NCI-H1436 treated with DMSO at 0.1 percent for 48 hours (cell line): Measurements from ENCODE around the gene PSMB7.

Experiments used
- DNase-seq: peaks from one replicate; lab custom pipeline; 2025; lab: John Stamatoyannopoulos, UW

The PSMB7 gene

GRCh38 chr9:124345063-124345462 lies 70.2 kb downstream of the PSMB7 start:
- DNase-seq: no peak

GRCh38 chr9:124344291-124345050 lies 70.8 kb downstream of the PSMB7 start:
- DNase-seq: no peak

- no peak for DNase-seq
Measured at GRCh38 chr9:124343533-124344290, 71.5 kb downstream of the PSMB7 start.

- DNase-seq: peak; percentile 25
Measured at GRCh38 chr9:124342776-124343485, 72.3 kb downstream of the PSMB7 start.

GRCh38 chr9:124342402-124342775 lies 72.9 kb downstream of the PSMB7 start:
- DNase-seq: no peak

GRCh38 chr9:124341455-124342170 lies 73.6 kb downstream of the PSMB7 start:
- no peak for DNase-seq

- no peak for DNase-seq
Measured at GRCh38 chr9:124340219-124341069, 74.8 kb downstream of the PSMB7 start.

GRCh38 chr9:124339603-124340146 lies 75.6 kb downstream of the PSMB7 start:
- DNase-seq: no peak

- DNase-seq: no peak
Measured at GRCh38 chr9:124337562-124337961, 77.7 kb downstream of the PSMB7 start.

- DNase-seq: no peak
Measured at GRCh38 chr9:124335320-124335707, 79.9 kb downstream of the PSMB7 start.

GRCh38 chr9:124334568-124335319 lies 80.5 kb downstream of the PSMB7 start:
- no peak for DNase-seq

GRCh38 chr9:124333203-124333579 lies 82.1 kb downstream of the PSMB7 start:
- DNase-seq: no peak

GRCh38 chr9:124332361-124333202 lies 82.7 kb downstream of the PSMB7 start:
- DNase-seq: no peak

- no peak for DNase-seq
Measured at GRCh38 chr9:124331580-124331979, 83.7 kb downstream of the PSMB7 start.

GRCh38 chr9:124330011-124330697 lies 85.1 kb downstream of the PSMB7 start:
- no peak for DNase-seq

- DNase-seq: no peak
Measured at GRCh38 chr9:124329206-124329792, 85.9 kb downstream of the PSMB7 start.

GRCh38 chr9:124328285-124328684 lies 87.0 kb downstream of the PSMB7 start:
- DNase-seq: no peak

GRCh38 chr9:124327491-124327890 lies 87.8 kb downstream of the PSMB7 start:
- DNase-seq: no peak
